GM19025 (cell line): Measurements from ENCODE around the gene C2CD4C.
"Not testable (repeated sequence)": the region's sequence is repeated elsewhere in the genome, so short reads cannot be mapped to it uniquely, and the experiment has no call there.

Experiments
- ATAC-seq: cut with Tn5 transposase; IDR thresholded peaks from one replicate; pipeline ENCODE4 v1.9.1; 2021; ENCODE audit warnings: mild to moderate bottlenecking, low read depth, moderate library complexity; ENCODE audit not compliant: unreplicated experiment

C2CD4C gene

DNA sequence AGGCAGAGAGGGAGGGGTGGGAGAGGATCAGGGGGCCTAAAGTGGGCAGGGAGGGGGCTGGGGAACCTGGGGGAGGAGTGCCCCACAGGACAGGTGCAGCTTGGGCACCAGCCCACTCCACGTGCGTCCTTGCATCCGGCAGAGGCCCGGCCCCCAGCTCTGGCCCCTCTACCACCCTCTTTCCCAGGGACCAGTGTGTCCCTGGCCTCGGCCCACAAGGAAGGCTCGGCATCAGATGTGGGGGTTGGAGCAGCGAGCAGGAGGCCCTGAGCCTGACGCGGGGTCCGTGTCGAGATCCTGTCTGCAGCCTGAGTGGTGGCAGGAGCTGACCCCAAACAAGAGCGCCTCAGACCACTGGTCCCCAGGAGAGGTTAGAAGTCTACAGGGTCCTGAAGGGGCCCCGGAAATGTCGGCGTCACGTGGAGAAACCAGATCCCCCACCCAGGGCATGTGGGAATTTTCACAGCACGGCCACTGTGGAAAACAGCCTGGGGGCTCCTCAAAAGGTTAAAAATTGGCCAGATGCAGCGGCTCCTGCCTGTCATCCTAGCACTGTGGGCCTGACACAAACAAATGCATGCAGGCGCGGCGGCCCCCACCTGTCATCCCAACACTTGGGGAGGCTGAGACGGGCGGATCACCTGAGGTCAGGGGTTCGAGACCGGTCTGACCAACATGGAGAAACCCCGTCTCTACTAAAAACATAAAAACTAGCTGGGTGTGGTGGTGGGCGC is 30.4 kb upstream of the C2CD4C start:
- ATAC-seq: no peak

DNA sequence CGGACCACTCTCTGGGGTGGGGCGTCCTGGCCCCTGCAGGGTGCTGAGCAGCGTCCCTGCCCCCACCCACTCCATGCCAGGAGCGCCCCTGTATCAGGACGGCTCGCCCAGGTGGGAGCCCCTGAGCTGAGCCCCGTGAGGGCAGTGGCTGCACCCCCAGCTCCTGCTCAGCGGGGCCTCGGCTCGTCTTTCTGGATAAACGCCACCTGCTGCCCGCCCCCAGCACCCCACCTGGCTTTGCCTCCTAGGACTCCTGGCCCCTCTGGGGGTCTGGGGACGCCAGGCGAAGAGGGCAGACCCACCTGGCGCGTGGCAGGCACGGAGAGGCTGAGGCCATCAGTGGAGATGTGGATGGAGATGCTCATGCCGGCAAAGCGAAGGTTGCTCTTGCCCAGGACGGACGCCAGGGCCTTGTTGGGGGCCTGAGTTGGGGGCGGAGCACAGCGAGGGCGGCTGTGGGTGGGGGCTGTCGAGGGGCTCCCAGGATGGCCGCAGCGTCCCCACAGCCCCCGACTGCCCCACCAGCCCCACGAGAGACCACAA is 29.5 kb upstream of the C2CD4C start:
- ATAC-seq: no peak

DNA sequence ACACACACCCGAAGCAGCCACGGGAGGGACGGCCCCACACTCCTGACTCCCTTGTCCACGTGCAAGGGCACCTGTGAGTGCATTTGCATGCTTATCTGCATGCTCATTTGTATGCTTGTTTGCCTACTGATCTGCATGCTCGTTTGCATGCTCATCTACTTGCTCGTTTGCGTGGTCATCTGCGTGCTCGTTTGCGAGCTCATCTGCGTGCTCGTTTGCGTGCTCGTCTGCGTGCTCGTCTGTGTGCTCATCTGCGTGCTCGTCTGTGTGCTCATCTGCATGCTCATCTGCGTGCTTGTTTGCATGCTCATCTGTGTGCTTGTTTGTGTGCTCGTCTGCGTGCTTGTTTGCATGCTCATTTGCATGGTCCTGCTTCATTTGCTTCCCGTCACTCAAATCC is 28.1 kb upstream of the C2CD4C start:
- ATAC-seq: no peak

DNA sequence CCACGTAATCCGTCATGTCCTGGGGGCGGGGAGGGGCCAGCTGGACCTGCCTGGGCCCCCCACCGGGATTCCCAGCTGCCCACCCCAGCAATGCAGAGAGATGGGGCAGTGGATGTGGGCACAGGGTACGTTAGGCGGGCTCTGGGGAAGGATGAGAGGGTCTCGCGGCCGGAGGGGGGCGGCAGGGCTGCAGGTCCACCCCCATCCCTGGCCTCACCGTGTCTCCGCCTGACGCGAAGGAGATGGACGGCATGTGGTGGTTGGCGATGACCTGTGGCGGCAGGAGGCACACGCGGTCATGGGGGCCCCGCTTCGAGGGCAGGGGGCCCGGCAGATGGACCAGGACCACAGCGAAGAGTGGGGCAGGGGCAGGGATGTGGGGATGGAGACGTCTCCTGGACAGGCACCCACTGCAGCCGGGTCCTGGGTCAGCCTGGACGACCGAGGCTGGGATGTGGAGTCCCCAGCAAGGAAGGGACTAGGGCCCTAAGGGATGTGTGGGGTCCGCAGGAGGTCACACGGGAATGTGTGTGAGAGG is 27.5 kb upstream of the C2CD4C start:
- no peak for ATAC-seq

DNA sequence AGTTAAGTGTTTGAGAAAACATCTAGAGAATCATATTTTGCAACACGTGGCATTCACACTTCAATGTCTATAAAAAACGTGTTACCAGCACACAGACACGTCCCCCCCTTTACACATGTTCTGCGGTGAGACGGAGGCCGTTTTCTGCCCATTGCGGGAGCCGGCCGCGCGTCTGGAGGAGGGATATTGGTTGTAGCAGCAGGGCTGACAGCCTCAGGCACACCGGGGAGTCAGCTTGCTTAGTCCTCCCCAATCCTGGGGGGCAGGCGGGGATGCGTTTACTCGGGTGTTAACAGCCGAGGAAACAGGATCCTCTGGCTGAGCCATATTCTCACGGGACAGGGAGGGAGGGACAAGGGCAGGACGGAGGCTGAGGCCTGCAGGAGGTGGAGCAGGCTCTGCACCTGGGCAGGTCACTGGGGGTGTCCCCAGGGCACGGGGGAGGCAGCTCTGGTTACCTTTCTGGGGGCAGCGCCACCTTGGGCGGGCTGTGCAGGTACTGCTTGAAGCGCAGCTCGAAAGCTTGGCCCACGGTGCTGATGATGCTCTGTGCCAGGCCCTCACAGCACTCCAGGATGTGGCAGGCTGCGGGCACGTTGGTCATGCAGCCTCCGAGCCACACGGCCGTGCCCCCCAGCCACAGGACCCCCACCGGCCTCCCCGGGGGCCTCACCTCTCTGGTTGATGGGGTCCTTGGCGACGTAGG is 26.9 kb upstream of the C2CD4C start:
- no peak for ATAC-seq

DNA sequence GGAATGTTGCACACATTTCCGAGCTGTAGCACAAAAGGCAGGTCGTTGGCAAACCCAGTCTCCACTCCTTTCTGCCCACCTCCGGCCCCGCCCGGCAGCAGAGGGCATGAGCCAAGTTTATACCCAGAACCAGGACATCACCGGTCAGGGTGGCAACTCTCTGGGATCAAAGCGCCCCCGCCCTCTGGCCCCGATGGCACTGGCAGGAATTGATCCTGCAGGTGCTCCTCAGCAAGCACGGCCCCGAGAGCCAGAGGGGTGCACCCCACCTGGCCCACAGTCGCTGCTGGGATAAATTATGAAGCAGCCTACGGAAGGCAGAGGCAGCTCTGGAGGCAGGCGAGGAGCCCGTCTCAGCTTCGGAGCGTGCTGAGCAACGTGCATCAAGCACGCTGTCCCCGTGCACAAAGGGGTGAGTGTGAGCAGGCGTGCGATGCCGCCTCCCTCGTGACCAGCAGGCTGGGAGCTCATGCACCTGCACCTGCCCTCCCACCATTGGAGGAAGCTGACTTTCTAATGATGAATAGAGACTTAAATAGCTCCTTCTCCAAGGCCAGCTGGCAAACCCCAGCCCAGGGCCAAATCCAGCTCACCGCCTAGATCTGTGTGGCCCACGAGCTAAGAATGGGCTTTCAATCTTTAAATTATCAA is 26.2 kb upstream of the C2CD4C start:
- ATAC-seq: no peak

DNA sequence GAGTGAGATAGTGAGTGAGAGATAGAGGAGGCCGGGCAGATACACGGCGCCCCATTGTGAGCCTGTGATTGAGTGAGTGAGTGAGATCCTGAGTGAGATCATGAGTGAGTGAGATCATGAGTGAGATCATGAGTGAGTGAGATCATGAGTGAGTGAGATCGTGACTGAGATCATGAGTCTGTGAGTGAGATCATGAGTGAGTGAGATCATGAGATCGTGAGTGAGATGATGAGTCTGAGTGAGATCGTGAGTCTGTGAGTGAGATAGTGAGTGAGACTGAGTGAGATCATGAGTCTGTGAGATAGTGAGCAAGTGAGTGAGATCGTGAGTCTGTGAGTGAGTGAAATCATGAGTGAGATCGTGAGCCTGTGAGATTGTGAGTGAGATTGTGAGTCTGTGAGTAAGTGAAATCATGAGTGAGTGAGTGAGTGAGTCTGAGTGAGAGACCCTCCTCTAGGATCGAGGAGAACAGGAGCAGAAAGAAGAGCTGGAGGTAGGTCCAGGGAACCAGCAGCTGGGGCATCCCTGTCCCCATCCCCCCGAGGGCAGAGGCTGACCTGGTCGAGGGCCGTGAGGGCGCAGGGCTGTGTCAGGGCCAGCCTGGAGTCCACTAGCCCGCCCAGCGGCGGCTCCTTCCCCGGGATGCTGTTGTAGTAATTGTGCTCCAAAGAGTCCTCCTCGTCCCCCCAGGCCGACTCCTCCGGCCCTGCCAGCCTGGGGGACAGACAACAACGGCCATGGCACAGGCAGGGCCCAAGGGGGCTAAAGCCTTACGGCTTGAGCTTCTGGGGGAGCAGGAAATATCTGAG is 25.4 kb upstream of the C2CD4C start:
- ATAC-seq: no peak

DNA sequence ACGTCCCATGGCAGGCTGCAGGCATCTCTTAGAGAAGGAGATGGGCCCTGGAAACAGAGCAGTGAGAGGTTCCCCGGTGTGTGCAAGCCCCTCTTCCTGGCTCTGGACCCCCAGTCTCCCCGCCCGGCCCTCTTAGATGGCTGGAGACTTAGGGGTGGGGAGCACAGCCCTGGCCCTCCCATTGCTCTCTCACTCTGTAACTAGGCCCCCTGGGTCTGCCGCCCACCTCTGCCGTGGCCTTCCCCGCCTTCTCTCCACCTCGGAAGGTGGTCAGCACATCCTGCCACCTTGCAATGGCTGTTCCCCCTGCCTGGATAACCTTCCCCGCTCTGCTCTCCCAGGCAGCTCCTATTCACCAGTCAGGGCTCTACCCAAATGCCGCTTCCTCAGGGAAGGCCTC is 21.8 kb upstream of the C2CD4C start:
- no peak for ATAC-seq

DNA sequence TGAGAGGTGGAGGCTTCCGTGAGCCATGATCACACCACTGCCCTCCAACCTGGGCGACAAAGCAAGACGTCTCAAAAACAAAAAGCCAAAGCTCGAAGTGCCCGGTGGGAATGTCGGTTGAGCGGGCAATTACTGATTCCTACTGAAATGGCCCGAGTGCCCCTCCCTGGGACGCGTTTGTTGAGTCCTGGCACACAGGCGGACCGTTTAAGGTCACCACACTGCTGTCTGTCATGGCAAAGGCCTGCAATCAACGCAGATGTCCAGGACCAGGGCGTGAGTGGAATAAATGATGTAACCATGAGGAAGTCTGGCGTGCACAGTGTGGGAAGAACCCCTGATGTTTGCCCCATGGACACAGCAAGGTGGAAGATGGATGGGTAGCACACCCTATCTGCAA is 19.2 kb upstream of the C2CD4C start:
- ATAC-seq: no peak

DNA sequence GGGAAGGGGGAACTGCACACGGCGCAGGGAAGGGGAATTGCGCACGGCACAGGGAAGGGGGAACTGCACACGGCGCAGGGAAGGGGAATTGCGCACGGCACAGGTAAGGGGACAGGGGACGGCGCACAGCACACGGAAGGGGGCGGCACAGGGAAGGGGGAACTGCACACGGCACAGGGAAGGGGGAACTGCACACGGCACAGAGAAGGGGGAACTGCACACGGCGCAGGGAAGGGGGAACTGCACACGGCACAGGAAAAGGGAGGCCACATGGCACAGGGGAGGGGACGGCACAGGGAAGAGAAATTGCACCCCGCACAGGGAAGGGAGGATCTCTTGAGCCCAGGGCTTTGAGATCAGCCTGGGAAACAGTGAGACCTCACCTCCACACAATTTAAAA is 18.7 kb upstream of the C2CD4C start:
- not testable (repeated sequence) for ATAC-seq

DNA sequence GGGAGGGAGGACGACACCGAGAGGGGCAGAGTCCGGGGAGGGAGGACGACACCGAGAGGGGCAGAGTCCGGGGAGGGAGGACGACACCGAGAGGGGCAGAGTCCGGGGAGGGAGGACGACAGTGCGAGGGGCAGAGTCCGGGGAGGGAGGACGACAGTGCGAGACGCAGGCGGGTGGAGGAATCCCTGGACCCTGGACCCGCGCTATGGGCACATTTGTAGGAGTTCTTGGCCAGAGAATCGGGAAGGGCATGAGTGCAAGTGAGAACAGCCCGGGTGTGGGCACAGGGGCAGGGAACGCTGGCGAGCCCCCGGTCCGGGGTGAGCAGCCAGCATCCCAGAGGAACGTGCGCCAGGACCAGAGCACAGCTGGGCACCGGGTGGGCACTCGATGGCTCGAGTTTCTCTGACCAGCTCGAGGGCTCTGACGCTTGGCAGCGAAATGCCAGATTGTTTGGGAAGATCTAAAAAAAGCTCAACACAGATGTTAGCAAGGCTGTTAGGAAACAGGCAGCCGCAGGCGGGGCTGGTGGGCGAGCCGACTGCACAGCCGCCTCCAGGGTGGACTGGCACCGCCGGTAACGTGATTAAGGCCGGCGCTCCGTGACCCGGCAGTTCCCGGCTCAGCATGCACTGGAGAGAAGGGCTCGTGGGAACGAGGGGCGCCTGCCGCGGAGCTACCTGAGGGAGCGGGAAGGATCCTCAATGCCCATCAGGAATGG is 17.9 kb upstream of the C2CD4C start:
- ATAC-seq: no peak

DNA sequence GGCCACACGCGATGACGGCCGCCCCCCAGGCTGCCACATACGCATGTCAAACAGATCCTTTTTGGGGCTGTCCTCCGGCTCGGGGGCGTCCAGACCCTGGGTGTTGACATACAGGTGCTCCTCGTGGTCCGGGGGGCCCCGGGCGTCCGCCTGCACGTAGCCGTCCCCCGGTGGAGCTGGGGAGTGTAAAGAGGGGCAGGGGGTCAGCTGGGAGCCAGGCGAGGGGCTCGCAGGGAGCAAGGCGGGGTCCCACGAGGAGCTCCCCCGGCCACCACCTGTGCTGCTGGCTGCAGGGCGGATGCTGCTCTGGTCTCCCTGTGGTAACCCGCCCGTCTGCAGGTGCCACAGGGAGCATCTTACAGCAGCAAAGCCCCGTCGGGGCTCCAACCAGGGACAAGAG is 16.1 kb upstream of the C2CD4C start:
- no peak for ATAC-seq

DNA sequence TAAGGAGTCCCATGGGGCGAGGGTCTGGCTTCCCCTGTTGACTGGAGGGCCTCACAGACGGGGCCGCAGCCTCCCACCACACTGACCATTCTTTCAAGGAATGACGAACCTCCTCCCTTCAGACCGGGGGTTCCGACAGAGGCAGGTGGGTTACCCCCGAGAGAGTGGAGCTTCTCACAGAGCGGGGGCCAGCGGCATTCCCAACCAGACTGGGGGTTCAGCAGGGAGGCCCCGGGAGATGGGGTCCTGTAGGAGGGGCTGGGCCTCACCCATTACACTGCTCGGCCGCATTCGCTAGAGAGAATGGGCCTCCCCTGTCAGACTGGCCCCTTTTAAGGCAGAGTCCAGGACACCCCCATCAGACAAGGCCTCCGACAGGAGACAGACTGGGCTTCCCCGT is 15.6 kb upstream of the C2CD4C start:
- ATAC-seq: no peak

DNA sequence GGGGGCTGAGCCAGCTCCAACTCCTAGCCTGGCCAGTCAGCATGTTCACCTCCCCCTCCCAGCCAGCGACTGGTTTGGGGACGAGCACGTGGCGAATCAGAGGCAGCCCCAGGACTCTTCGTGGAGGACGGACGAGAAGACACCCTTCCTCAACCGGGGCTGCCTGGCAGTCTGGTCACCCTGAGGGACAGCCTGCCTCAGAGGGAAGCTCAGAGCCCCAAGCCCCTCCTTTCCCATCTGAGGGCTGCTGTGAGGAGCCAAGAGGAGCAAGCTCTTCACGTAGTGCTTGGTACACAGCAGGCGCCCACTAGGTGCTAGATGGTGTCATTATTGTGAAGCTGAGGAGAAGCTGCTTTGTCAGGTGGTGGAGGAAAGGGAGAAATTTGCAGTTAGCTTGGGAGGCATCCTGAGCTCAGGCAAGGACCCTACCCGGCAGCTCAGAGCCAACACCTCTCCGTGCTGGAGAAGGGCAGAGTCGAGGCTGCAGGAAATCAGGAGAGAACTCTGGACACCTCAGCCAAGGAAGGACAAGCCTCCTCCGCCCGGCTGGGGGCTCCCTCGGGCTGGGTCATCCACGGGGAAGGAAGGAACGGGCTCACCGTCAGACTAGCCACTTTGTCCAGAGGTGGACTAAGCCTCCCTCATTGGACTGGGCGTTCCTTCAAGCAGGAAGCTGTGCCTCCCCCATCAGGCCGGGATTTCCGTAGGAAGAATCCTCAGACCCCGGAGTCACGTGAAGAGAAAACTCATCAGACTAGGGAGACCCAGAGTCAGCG is 14.9 kb upstream of the C2CD4C start:
- ATAC-seq: no peak

DNA sequence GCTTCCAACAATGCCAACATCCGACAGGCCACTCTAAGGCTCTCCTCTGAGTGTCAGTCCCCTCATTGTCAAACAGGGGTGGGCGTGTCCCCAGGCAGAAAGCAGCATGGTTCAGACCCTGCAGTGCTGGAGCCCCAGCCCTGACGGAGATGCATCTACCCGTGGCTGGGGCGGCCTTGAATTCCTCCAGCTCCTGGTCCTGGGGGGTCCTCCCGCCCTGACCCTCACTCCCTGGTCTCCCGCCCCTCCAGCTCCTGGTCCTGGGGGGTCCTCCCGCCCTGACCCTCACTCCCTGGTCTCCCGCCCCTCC is 13.9 kb upstream of the C2CD4C start:
- not testable (repeated sequence) for ATAC-seq

DNA sequence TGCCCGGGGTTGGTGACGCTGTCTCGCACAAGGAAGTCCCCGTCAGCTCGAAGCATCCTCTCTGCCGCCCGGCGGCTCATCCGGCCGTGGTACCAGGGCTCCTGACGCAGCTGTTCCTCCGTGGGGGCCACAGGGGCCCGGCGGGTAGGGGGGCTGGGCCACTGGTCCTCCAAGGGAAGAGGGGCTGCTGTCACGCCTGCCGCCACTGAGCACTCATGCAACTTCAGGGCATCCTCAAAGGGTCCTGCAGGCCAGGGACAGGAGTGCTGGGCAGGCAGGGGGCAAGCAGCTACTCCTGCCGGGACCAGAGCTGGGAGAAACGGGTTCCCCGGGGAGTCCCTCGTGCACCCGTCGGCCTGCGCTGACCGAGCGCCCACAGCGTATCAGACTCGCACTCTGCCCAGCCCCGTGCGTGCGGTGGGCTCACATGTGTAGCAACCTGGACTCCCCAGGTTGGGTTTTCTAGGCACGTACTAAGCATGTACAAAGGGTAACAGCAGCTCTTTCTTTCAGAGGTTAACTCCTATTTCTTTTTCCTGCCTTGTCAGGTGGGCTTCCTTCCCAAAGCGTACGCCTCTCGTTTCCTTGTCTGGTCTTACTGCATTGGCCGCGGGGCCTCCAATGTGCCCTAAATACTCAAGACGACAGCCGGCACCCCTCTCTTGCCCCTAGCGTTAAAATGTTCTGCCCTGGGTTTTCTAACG is 13.4 kb upstream of the C2CD4C start:
- ATAC-seq: no peak

DNA sequence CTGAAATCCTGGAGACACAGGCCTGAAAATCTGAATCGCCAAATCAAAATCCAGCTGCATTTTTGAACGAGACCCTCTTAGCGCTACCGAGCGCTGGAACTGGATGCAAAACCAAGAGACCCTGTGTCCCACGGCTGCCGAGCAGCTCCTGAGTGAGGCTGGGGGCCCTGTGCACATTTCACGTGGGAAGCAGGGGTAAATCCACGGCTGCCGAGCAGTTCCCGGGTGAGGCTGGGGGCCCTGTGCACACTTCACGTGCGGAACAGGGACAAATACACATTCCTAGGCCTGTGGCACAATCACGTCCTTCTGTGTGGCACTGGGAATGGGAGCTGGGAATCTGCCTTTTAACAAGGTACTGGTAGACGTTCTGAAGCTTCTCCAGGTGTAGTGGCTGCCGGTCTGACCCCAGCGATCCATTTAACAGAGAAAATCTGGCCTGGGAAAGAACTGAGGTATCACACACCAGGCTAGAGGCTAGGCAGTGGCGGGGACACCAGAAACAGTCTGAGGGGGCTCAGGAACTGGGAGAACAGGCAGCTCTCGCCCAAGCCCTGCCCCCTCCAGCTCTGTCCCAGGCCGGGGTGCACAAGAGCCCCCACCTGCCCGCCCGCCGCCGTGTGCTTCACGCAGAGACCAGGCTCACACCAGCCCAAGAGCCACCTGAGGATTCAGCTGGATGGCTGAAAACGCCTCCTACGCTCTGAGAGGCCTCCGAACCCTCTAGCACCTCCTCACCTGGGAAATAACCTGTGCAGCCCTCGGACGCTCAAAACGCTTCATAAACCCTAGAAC is 11.0 kb upstream of the C2CD4C start:
- ATAC-seq: no peak
